Midbrain (tissue), 1 donor: ENCODE results near the gene PARD3B.
"Not testable (repeated sequence)": the region's sequence is repeated elsewhere in the genome, so short reads cannot be mapped to it uniquely, and the experiment has no call there.

ENCODE experiments used
- DNase-seq: peaks from one replicate; lab custom pipeline; 2025; lab: John Stamatoyannopoulos, UW

The PARD3B gene

DNA sequence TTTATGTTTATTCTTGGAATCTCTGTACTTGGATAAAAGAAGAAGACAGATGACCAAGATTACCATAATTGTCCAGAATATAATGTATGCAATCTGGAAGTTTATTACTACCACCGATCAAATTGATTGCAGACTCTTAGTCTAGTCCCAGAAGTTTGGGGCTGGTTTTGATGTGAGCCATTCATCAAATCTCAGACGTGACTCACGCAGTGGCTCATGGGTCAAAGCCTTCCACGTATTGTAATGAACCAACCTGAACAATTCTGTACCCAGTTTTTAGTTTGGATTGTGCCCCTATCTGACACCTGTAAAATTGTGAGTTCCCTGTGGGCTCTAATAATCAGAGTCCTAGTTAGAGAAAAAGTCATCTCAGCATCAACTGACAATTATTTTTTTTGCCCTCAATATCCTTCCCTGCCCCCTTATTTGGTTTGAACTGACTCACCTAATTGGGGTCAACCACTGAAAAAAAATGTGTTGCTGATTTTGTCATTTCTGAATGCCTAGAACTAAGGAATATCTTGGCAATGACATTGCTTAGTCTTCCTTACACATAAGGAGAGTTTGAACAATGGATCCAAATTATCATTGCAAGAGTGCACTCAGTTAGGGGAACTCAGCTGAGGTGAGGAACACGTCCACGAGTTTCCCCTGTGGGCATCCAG lies 917.5 kb downstream of the PARD3B start:
- DNase-seq = no peak

- no peak for DNase-seq
Measured at GRCh38 chr2:205463466-205464025, 918.3 kb downstream of the PARD3B start.

DNA sequence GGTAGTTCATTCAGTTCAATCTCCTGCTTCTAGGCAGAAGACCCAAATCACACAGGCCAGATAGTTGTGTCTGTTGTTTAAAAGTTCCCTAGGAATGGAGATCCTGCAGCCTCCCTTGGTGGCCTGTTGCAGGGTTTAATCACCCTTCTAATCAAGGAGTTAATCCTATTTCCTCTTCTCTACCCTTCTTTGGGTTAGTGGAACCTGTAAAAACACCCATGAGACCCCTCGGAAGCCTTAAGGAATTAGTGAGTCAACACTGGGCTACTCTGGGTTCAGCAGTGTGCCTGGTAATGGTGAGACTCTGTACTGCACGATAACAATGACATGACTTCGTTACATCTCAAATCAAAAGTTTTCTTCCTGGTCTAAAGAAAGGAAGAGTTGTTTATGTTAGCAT lies 919.4 kb downstream of the PARD3B start:
- DNase-seq = no peak

- no peak for DNase-seq
Measured at GRCh38 chr2:205465791-205466190, 920.5 kb downstream of the PARD3B start.

- no peak for DNase-seq
Measured at GRCh38 chr2:205471776-205472175, 926.5 kb downstream of the PARD3B start.

DNA sequence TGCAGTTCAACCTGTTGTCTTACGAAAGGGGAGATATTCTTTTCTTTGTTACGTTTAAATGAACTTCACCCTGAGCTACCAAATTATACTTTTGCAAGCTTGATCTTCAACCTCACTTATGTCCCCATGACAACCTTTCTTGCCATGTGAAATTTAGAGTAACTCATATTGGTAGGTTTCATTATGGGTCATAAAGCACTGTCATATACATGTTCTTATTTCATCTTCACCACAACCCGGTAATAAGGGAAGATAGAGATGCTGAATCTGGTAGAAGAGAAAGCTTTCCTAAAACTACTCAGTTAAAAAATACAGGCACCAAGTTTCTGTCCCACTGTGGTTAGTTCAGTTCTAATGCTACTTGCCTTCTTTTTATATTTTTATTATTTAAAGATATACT lies 928.5 kb downstream of the PARD3B start:
- no peak for DNase-seq

DNA sequence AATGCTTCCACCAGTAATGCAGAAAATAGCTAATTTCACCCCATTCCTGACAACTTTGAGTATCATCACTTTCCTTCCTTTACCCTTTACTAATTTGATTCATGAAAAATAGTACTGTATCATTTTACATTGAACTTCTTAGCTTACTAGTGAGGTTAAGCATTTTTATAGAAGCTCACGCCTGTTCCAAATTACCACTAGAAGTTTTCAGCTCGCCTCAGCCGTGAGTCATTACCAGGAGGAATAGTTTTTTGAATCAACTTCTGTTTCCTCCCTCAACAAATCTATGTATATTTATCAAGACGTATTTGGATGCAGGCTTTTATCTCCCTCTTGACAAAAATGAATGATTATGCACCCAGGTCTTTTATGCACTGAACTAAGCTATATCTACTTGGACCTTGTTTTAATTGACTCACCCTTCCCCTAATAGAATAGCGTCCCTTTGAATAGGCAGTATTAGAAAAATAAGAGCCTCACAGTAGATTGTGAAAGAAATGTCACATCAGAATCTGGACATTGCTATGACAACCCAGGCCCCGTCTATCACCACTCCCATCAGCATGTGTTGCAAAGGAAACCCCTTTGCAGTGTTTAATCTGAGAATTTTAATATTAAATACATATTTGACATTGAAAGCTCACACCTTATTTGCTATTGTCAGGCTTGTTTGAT lies 929.6 kb downstream of the PARD3B start:
- no peak for DNase-seq

GRCh38 chr2:205475416-205475768 lies 930.1 kb downstream of the PARD3B start:
- no peak for DNase-seq

DNA sequence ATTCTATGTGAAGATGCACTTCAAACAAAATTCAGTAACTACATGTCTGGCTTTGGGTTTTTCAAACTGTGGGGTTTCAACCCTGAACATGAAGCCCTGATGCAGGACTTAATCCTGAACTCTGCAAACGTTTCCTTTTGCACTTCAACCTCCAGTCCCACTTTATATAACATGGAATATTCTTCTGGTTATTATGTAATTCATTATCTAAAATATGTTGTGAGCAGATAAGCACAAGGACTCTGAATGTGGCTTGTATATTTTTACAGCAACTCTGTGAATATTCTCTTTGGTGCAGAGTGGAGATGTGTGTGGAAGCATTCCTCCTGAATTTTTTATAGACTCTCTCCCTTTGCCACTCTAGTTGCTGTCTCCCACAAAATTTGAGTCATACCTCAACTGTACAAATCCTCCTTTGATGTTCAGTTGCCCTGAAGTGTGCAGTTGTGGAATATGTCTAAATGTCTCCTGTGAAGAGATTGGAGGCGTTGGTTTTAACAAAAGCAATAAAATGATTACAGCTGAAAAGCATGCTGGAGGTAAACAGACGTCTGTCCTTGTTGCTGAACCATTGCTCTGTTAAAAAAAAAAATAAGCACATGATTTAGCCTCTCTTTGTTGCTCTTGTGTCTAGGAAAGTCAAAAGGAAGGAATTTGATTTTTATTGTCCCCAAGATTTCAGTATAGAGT lies 931.9 kb downstream of the PARD3B start:
- no peak for DNase-seq

DNA sequence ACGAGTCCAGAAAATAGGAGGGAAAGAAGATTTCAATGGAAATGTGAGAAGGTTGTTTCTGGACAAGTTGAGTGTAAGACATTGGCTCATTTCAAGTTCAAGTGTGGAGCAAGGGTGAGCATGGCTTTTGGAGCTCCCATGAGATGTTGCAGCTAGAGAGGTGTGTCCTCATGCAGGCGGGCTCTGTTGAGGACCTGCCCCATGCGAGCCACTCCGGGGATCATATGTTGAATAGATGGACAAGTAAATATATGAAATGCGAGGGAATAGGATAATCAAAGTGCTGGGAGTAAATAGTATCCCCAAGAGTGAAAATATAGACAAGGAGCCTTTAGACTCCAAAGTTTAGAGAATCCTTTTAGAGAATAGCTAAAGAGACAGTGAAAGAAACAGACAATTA lies 936.6 kb downstream of the PARD3B start:
- no peak for DNase-seq

DNA sequence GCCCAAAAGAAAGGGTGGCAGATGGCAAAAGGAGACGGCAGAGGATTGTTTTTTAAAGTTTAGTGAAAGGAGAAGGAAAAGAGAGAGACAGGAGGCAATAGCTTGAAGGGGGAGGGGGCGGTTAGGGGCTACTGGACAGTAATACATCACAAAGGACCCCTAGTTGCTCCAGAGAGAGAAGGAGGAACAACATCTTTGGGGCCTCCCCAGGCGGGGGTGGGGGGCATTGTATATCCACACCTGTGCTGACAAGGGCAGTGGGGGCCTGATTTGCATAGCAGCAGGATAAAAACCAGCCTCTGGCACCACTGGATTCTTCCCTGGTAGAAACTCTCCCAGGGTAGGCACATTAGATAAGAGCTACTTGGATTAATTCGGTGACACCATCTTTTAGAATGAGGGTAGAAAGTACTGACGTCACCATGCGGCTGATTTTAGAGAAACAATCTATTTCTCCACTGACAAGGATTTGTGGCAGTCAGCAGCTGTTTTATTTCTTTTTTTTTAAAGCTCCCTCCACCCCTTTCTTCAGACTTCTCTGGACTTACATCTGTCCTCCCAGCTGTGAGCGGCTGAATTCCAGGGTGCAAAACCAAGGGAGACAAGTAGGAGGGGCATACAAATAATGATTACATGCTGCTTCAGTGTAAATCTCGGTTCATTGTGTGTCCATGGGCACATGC lies 937.3 kb downstream of the PARD3B start:
- DNase-seq = no peak

DNA sequence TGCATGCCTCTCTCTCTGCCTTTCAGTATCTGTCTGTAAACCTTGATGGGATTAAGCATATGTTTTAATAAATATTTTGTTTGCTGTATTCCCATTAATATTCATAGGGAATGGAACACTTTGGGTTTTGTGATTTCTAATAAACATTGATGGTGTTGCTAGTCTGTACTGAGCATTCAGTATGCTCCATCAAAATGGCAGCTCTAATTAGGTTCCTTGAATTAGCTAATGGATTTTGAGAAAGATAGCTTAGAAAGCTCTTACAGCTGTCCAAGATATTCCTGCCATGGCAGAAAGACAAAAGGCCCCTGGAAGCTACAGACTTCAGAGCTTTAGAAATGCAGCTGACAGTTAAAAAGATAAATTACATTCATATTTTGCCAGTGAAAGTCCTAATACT lies 937.8 kb downstream of the PARD3B start:
- DNase-seq = no peak

DNA sequence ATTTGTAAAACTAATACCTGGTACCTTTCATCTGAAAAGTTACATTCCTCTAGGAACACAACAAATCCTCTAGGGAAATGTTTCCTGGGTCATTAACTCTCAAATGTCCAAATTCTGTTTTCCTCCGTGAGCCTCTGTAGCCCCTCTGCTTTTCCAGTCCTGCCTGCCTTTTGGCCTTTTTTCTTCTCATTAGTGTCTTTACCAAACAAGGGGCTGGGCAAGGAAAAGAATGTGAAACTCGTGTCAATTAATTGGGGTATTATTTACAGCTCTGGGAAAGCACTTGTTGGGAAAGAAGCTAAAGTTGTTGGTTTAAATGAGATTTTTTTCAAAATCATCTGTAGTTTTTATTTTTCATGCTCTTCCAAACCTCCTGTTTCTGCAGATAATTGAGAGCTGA lies 938.9 kb downstream of the PARD3B start:
- no peak for DNase-seq

DNA sequence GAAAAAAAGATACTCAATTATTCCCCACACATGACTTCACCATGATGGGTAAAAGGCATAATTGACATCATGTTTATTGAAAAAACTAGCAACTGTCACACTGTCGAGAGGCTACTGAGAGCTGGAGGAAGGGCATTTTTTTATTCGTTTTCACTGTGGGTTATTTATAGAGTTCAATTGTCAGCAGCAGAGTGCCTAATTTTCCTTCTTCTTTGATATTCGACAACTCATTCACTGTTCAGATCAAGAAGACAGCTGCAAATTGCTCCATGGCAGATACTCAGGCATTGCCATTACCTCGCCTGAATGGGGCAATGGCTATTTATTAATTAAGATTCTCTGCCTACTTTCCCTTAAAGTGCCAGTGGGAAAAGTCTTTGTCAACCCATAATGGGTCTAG lies 939.5 kb downstream of the PARD3B start:
- DNase-seq = no peak

DNA sequence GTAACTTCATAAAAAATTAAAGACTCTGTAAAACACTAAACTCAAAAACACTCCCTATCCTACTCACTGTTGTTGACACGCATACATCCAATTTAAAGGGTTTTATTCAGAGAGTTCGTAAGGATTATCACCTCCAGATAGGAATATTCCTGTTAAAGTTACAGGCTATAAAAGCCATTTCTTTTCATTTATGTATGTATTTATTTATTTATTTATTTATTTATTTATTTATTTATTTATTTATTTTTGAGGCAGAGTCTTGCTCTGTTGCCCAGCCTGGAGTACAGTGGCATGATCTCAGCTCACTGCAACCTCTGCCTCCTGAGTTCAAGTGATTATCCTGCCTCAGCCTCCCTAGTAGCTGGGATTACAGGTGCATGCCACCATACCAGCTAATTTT lies 948.3 kb downstream of the PARD3B start:
- not testable (repeated sequence) for DNase-seq

DNA sequence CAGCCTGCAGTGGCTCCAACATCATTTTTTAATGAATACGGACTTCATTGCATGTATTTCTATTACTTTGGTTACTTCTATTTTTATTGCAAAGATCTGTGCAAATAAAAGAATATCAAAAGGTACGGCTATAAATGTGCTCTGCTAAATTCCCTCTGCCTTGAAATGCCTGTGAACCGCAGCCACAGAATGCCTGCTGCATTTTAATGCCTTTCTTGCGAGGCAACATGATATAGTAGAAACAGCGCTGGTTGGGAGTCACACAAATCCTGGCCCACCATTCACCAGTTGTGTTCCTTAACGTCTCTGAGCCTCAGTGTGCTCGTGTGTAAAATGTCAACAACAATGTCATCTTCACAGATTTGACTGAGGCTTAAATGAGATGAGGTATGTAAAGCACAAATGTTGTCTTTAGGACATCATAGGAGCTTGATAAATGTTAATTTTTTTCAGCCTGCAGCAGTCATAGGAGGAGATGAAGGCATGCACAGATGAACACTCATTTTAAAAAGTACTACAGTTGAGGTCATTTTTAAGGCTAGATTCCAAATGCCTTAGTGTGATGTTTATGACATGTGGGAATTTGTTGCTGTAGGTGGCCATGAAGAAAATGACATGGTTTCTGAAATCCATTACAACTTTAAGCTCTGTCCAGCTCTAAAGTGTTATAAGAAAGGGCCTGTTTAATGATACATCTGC lies 949.4 kb downstream of the PARD3B start:
- DNase-seq = no peak

- DNase-seq = no peak
Measured at GRCh38 chr2:205495819-205496218, 950.5 kb downstream of the PARD3B start.

- DNase-seq = no peak
Measured at GRCh38 chr2:205496370-205496769, 951.1 kb downstream of the PARD3B start.

- no peak for DNase-seq
Measured at GRCh38 chr2:205496772-205497171, 951.5 kb downstream of the PARD3B start.

- DNase-seq = no peak
Measured at GRCh38 chr2:205499006-205499405, 953.7 kb downstream of the PARD3B start.

DNA sequence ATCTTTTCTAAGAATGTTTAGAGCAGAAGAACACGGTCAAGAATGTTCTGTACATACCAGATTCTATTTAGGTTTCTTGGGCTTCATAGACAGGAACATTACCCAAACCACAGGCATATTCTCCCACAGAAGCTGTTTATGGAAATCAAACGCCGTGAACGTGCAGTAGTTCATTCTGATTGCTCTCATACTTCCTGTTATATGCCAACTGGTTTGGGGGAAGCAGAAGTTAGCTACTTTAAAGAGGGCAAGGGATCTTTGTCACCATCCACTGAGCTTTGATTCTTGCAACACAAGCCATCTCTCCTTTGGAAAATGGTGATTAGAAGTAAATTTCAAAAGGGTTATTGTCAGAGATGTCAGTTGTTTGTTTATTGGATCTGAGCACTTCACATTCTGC lies 954.8 kb downstream of the PARD3B start:
- no peak for DNase-seq

- DNase-seq = no peak
Measured at GRCh38 chr2:205500951-205501350, 955.7 kb downstream of the PARD3B start.
